UCSD-AML1 (cell line): ENCODE data around the gene PLCL1.

Experiments
- DNase-seq: peaks from one replicate; lab custom pipeline; 2025; ENCODE audit not compliant: unreplicated experiment; lab: John Stamatoyannopoulos, UW

Gene PLCL1

GRCh38 chr2:197804049-197804757 is at the start of gene PLCL1:
TSS of gene PLCL1 (plus strand) at chr2:197804593.
- peak; percentile 57 for DNase-seq

GRCh38 chr2:197759013-197759412 is 45.4 kb upstream of the PLCL1 start:
- no peak for DNase-seq

GRCh38 chr2:197759625-197760292 is 44.6 kb upstream of the PLCL1 start:
- no peak for DNase-seq

GRCh38 chr2:197760293-197760657 is 44.1 kb upstream of the PLCL1 start:
- no peak for DNase-seq

- no peak for DNase-seq
Measured at GRCh38 chr2:197777823-197778407, 26.5 kb upstream of the PLCL1 start.

GRCh38 chr2:197779261-197779660 is 25.1 kb upstream of the PLCL1 start:
- no peak for DNase-seq

GRCh38 chr2:197782126-197782525 is 22.3 kb upstream of the PLCL1 start:
- no peak for DNase-seq

GRCh38 chr2:197784956-197785941 is 19.1 kb upstream of the PLCL1 start, which contains the start of gene BOLL:
TSS of gene BOLL (minus strand) at chr2:197785319. CDS start at chr2:197781850, 3,469 bp downstream.
- no peak for DNase-seq

- no peak for DNase-seq
Measured at GRCh38 chr2:197786010-197786877, 18.1 kb upstream of the PLCL1 start.

GRCh38 chr2:197793456-197793855 is 10.9 kb upstream of the PLCL1 start:
- DNase-seq: no peak

- DNase-seq: no peak
Measured at GRCh38 chr2:197795277-197795676, 9.1 kb upstream of the PLCL1 start.

GRCh38 chr2:197798187-197798586 is 6.2 kb upstream of the PLCL1 start:
- no peak for DNase-seq

GRCh38 chr2:197799068-197799467 is 5.3 kb upstream of the PLCL1 start:
- DNase-seq: no peak

GRCh38 chr2:197800091-197800490 is 4.3 kb upstream of the PLCL1 start:
- DNase-seq: no peak

- DNase-seq: no peak
Measured at GRCh38 chr2:197801033-197801432, 3.4 kb upstream of the PLCL1 start.

GRCh38 chr2:197803033-197803444 is 1.4 kb upstream of the PLCL1 start:
- no peak for DNase-seq

GRCh38 chr2:197804758-197805714 is 643 bp downstream of the PLCL1 start:
- no peak for DNase-seq

- DNase-seq: no peak
Measured at GRCh38 chr2:197805715-197806633, 1.6 kb downstream of the PLCL1 start.
